ENCODE data around the gene PSD2. TPM values are rescaled to one million over a fixed set of nuclear protein-coding genes. Genes with fewer than 3 reads are reported as not detected.

PSD2 gene
- total and polyA plus RNA-seq, 2 experiments from 2014 or later = 0.08 to 0.10 TPM

- TF ChIP-seq ZNF331 (CRISPR knock-in tag; IDR thresholded peaks at IDR 0.05; ENCODE audit: low read depth) = no peak
- no peak for TF ChIP-seq EZH2 (IDR thresholded peaks at IDR 0.05; ENCODE audit: low read depth, unreplicated experiment)
- no peak for TF ChIP-seq CREB1 (CRISPR knock-in tag; IDR thresholded peaks at IDR 0.05; ENCODE audit: low read depth)
These were observed 24.5 kb downstream of the PSD2 start (continued) for GRCh38 chr5:139820130-139820529.

- no peaks in the 10 kb centered on the region for H3K9me2 ChIP-seq (ENCODE audit: insufficient read depth)
- ATAC-seq (no peak), DNase-seq (ENCODE audit: low spot score) (no peak)
- no peak overlapping the region for H3K27ac Mint-ChIP-seq
- no peaks in the 10 kb centered on the region for H3K27me3 ChIP-seq (ENCODE audit: insufficient read depth)
- H3K9me3 Mint-ChIP-seq = peaks cover 6% of the 10 kb centered on the region; the same call in 2 of the 3 replicates
- H4K20me1 ChIP-seq (replicated peaks; ENCODE audit: insufficient read depth) = no peaks in the 10 kb centered on the region
- H3K4me3 ChIP-seq = no peak overlapping the region
- no peak overlapping the region for H2AFZ ChIP-seq
- H3K79me2 ChIP-seq (replicated peaks; ENCODE audit: insufficient read depth) = no peaks in the 10 kb centered on the region
- no peaks in the 10 kb centered on the region for H3K36me3 Mint-ChIP-seq (ENCODE audit: low read depth)
- H3K4me3 Mint-ChIP-seq = no peak overlapping the region
- TF ChIP-seq ZNF331 (CRISPR knock-in tag; IDR thresholded peaks at IDR 0.05; ENCODE audit: low read depth) (no peak), JUNB (IDR thresholded peaks at IDR 0.05; ENCODE audit: unreplicated experiment) (no peak), POLR2AphosphoS5 (IDR thresholded peaks at IDR 0.05; ENCODE audit: low read depth) (no peak), NANOG (IDR thresholded peaks at IDR 0.05; ENCODE audit: borderline replicate concordance) (no peak), CTCF (conservative IDR thresholded peaks at IDR 0.05; ENCODE audit: low read depth in 2 of 2) (no peak)
- H3K27ac ChIP-seq (ENCODE audit: low read depth) = no peak overlapping the region
- H3K36me3 ChIP-seq (ENCODE audit: insufficient read depth) = no peaks in the 10 kb centered on the region
- no peaks in the 10 kb centered on the region for H3F3A ChIP-seq (replicated peaks; ENCODE audit: low read depth)
- H3K4me2 ChIP-seq = no peak overlapping the region
- H3K4me1 Mint-ChIP-seq = peaks cover 3% of the 10 kb centered on the region; the same call in 1 of the 3 replicates
- no peaks in the 10 kb centered on the region for H3K4me1 ChIP-seq (ENCODE audit: insufficient read depth)
- H3K27me3 Mint-ChIP-seq (ENCODE audit: insufficient read depth, low read depth, poor library complexity) = peaks cover 16% of the 10 kb centered on the region
These were observed 25.0 kb downstream of the PSD2 start for GRCh38 chr5:139820606-139821005.

- Histone ChIP-seq H3K36me3 (ENCODE audit: insufficient read depth) (no peaks in the 10 kb centered on the region), H3K27me3 (ENCODE audit: insufficient read depth) (no peaks in the 10 kb centered on the region), H3F3A (replicated peaks; ENCODE audit: low read depth) (no peaks in the 10 kb centered on the region), H3K4me3 (no peak overlapping the region), H3K79me2 (replicated peaks; ENCODE audit: insufficient read depth) (no peaks in the 10 kb centered on the region), H3K9me2 (ENCODE audit: insufficient read depth) (no peaks in the 10 kb centered on the region), H3K4me2 (no peak overlapping the region), H4K20me1 (replicated peaks; ENCODE audit: insufficient read depth) (no peaks in the 10 kb centered on the region), H2AFZ (no peak overlapping the region), H3K4me1 (ENCODE audit: insufficient read depth) (no peaks in the 10 kb centered on the region), H3K27ac (ENCODE audit: low read depth) (no peak overlapping the region)
- Mint-ChIP-seq H3K4me1 (peaks cover 3% of the 10 kb centered on the region; the same call in 1 of the 3 replicates), H3K9me3 (peaks cover 6% of the 10 kb centered on the region; the same call in 2 of the 3 replicates), H3K36me3 (ENCODE audit: low read depth) (no peaks in the 10 kb centered on the region), H3K4me3 (no peak overlapping the region), H3K27ac (no peak overlapping the region), H3K27me3 (ENCODE audit: insufficient read depth, low read depth, poor library complexity) (peaks cover 16% of the 10 kb centered on the region)
- ATAC-seq (no peak), DNase-seq (ENCODE audit: low spot score) (no peak)
- no peak for TF ChIP-seq REST (IDR thresholded peaks at IDR 0.05; ENCODE audit: unreplicated experiment)
- TF ChIP-seq ZNF114 (CRISPR knock-in tag; IDR thresholded peaks at IDR 0.05) = no peak
- no peak for TF ChIP-seq EZH2phosphoT487 (IDR thresholded peaks at IDR 0.05; ENCODE audit: unreplicated experiment)
- no peak for TF ChIP-seq STAT1 (IDR thresholded peaks at IDR 0.05; ENCODE audit: unreplicated experiment)
These were observed 26.4 kb downstream of the PSD2 start for GRCh38 chr5:139821806-139822552.
